ENCODE results near the gene MLPH.

DNA sequence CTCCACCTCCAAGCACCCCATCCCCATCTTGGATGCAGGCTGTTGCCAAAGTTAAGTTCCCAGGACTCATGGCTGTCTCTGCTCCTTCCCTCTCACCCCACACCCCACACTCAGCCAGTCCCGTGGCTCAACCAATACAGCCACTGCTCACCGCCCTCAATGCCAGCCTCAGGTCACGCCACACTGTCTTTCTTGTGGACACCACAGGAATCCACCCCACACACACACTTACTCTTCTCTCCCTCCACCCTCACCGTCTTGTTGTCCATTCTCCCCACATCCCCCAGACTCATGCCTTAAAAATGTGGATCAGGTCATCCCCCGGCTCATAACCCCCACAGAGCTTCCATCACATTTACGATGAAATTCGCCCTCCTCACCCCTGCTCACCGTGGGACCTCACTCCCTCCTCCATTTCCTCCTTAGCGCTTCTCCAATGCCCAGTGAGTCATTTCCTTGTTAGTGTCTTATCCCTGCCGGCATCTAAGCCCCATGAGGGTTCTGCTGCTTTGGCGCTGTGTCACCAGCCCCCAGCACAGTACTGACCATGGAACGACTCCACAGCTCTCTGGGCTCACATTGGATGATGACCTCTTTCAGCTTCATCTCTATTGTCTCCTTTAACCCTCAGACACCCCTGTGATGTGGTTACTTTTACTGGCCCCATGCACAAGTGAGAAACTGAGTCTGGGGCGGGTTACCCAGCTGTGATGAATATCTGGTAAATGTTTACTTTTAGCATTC, 13.8 kb downstream of the MLPH start:
- TF ChIP-seq, protein P1, sequence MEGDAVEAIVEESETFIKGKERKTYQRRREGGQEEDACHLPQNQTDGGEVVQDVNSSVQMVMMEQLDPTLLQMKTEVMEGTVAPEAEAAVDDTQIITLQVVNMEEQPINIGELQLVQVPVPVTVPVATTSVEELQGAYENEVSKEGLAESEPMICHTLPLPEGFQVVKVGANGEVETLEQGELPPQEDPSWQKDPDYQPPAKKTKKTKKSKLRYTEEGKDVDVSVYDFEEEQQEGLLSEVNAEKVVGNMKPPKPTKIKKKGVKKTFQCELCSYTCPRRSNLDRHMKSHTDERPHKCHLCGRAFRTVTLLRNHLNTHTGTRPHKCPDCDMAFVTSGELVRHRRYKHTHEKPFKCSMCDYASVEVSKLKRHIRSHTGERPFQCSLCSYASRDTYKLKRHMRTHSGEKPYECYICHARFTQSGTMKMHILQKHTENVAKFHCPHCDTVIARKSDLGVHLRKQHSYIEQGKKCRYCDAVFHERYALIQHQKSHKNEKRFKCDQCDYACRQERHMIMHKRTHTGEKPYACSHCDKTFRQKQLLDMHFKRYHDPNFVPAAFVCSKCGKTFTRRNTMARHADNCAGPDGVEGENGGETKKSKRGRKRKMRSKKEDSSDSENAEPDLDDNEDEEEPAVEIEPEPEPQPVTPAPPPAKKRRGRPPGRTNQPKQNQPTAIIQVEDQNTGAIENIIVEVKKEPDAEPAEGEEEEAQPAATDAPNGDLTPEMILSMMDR (IDR thresholded peaks at IDR 0.05): no peak
- TF ChIP-seq EZH2phosphoT487 (IDR thresholded peaks at IDR 0.05): no peak
- TF ChIP-seq EZH2 (IDR thresholded peaks at IDR 0.05): no peak

Measured in neural progenitor cell (in vitro differentiated cells).